Lower leg skin (tissue), 3 donors: ENCODE results near the gene INCA1.

ENCODE experiments used
- CTCF ChIP-seq, 3 donors: fragments of 450-650 bp; IDR thresholded peaks; one replicate each; pipeline ENCODE4 v1.5.1; 2016; ENCODE audit warnings: antibody characterized with exemption in 3 of 3, mild to moderate bottlenecking in 3 of 3, moderate library complexity in 2 of 3
- POLR2A ChIP-seq, 2 donors: fragments of 450-650 bp; IDR thresholded peaks; one replicate each; pipeline ENCODE4 v1.6.1; 2016 to 2017; ENCODE audit warnings: antibody characterized with exemption in 2 of 2, mild to moderate bottlenecking in 1 of 2, moderate library complexity in 1 of 2

- TF ChIP-seq CTCF (IDR thresholded peaks at IDR 0.05) (no peak), POLR2A (IDR thresholded peaks at IDR 0.05) (no peak)
Observed at GRCh38 chr17:4974115-4974670, 23.1 kb downstream of the INCA1 start.
